GM12875 (cell line): ENCODE data around the gene DNAAF5.

ENCODE experiments used
- H3K4me3 ChIP-seq: one replicate; pipeline ENCODE4 v1.5.1; 2011; ENCODE audit warnings: low read depth, low read length, control low read depth
- CTCF ChIP-seq: IDR thresholded peaks from 2 replicates; pipeline ENCODE4 v1.5.1; 2011; ENCODE audit warnings: low read depth, mild to moderate bottlenecking, control low read depth, inconsistent platforms, low read length, moderate library complexity, borderline replicate concordance; ENCODE audit not compliant: insufficient read depth

The DNAAF5 gene

GRCh38 chr7:755413-755805 is 28.9 kb downstream of the DNAAF5 start:
- H3K4me3 ChIP-seq = no peak overlapping the region
- TF ChIP-seq CTCF = no peak

- no peak overlapping the region for H3K4me3 ChIP-seq
- TF ChIP-seq CTCF = no peak
Observed at GRCh38 chr7:756231-756927, 29.9 kb downstream of the DNAAF5 start.

GRCh38 chr7:756928-757560 is 30.5 kb downstream of the DNAAF5 start:
- TF ChIP-seq CTCF = no peak
- H3K4me3 ChIP-seq = no peak overlapping the region

- H3K4me3 ChIP-seq = no peak overlapping the region
- TF ChIP-seq CTCF = no peak
Observed at GRCh38 chr7:757741-758163, 31.3 kb downstream of the DNAAF5 start.

- no peak overlapping the region for H3K4me3 ChIP-seq
- TF ChIP-seq CTCF = no peak
Observed at GRCh38 chr7:759569-759968, 33.1 kb downstream of the DNAAF5 start.

- no peak overlapping the region for H3K4me3 ChIP-seq
- TF ChIP-seq CTCF = no peak
Observed at GRCh38 chr7:760006-760405, 33.5 kb downstream of the DNAAF5 start.

GRCh38 chr7:761101-761500 is 34.6 kb downstream of the DNAAF5 start:
- H3K4me3 ChIP-seq = no peak overlapping the region
- no peak for TF ChIP-seq CTCF
